ENCODE data around the gene RUNX3.

Gene RUNX3

GRCh38 chr1:24952413-24952841, 22.4 kb upstream of the RUNX3 start:
- peaks cover 13% of the 10 kb centered on the region for H3K27me3 Mint-ChIP-seq (ENCODE audit: low read depth)
- no peak overlapping the region for H3K27ac Mint-ChIP-seq
- no peaks in the 10 kb centered on the region for H3K36me3 Mint-ChIP-seq (ENCODE audit: low read depth)

GRCh38 chr1:24951810-24952412, 21.8 kb upstream of the RUNX3 start:
- Mint-ChIP-seq H3K9me3 (no peaks in the 10 kb centered on the region), H3K27ac (no peak overlapping the region)

More at GRCh38 chr1:24952413-24952841, 22.4 kb upstream of the RUNX3 start:
- TF ChIP-seq CTCF (IDR thresholded peaks at IDR 0.05; ENCODE audit: unreplicated experiment in 3 of 3), result no peak
- Mint-ChIP-seq H3K9me3 (no peaks in the 10 kb centered on the region), H3K4me1 (peaks cover 13% of the 10 kb centered on the region), H3K4me3 (no peak overlapping the region)

GRCh38 chr1:24951337-24951736, 21.3 kb upstream of the RUNX3 start:
- Mint-ChIP-seq H3K9me3 (no peaks in the 10 kb centered on the region), H3K4me1 (peaks cover 7% of the 10 kb centered on the region), H3K27me3 (ENCODE audit: low read depth) (peaks cover 9% of the 10 kb centered on the region), H3K36me3 (ENCODE audit: low read depth) (no peaks in the 10 kb centered on the region), H3K27ac (no peak overlapping the region), H3K4me3 (no peak overlapping the region)
- TF ChIP-seq CTCF (IDR thresholded peaks at IDR 0.05; ENCODE audit: unreplicated experiment in 3 of 3), result no peak

More at GRCh38 chr1:24951810-24952412, 21.8 kb upstream of the RUNX3 start:
- Mint-ChIP-seq H3K36me3 (ENCODE audit: low read depth) (no peaks in the 10 kb centered on the region), H3K4me1 (peaks cover 10% of the 10 kb centered on the region), H3K27me3 (ENCODE audit: low read depth) (peaks cover 10% of the 10 kb centered on the region), H3K4me3 (no peak overlapping the region)
- TF ChIP-seq CTCF (IDR thresholded peaks at IDR 0.05; ENCODE audit: unreplicated experiment in 3 of 3), result no peak

DNA sequence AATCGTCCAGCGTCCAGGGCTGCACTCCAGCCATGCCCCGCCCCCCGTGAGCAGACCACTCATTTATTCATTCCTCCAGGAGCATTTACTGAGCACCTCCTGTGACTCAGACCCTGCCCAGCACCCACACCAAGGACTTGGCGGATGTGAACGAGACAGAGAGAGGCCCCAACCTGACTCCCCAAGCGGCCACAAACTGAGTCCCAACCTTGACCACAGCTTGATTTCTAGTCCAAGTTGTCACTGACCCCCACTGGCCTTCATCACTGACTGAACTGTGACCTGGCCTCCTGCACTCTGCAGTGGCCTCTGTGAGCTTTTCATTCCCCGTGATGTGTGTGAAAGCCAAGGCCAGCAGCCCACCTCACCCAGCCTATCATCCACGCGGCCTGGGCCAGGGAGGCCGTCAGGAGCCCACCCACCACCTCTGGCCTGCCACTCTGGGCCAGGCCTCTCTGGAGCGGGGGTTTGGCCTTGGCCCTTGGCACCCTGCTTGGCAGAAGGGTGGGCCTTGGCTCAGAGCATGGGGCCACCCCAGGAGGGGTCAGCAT, 19.3 kb upstream of the RUNX3 start:
- Mint-ChIP-seq H3K4me3 (no peak overlapping the region), H3K27me3 (ENCODE audit: low read depth) (peaks cover 15% of the 10 kb centered on the region)

GRCh38 chr1:24948079-24948827, 18.2 kb upstream of the RUNX3 start:
- no peaks in the 10 kb centered on the region for H3K9me3 Mint-ChIP-seq
- H3K27ac Mint-ChIP-seq, result no peak overlapping the region
- peaks cover 11% of the 10 kb centered on the region for H3K27me3 Mint-ChIP-seq (ENCODE audit: low read depth)
- H3K4me1 Mint-ChIP-seq, result peaks cover 7% of the 10 kb centered on the region
- no peak overlapping the region for H3K4me3 Mint-ChIP-seq
- TF ChIP-seq CTCF (IDR thresholded peaks at IDR 0.05; ENCODE audit: unreplicated experiment in 3 of 3), result no peak
- no peaks in the 10 kb centered on the region for H3K36me3 Mint-ChIP-seq (ENCODE audit: low read depth)

More for the DNA sequence above, 19.3 kb upstream of the RUNX3 start:
- no peak overlapping the region for H3K27ac Mint-ChIP-seq
- no peaks in the 10 kb centered on the region for H3K9me3 Mint-ChIP-seq
- H3K4me1 Mint-ChIP-seq, result peaks cover 7% of the 10 kb centered on the region
- H3K36me3 Mint-ChIP-seq (ENCODE audit: low read depth), result no peaks in the 10 kb centered on the region
- TF ChIP-seq CTCF (IDR thresholded peaks at IDR 0.05; ENCODE audit: unreplicated experiment in 3 of 3), result no peak
